HEK293T (cell line): ENCODE measurements around the gene RCAN1.

Experiments
- ARNT ChIP-seq: fragments of 450-650 bp; IDR thresholded peaks from 2 replicates; pipeline ENCODE4 v1.6.1; 2017; ENCODE audit warnings: mild to moderate bottlenecking
- BHLHE40 ChIP-seq: fragments of 450-650 bp; IDR thresholded peaks from 2 replicates; pipeline ENCODE4 v1.6.1; 2016; ENCODE audit warnings: mild to moderate bottlenecking, moderate library complexity, borderline replicate concordance
- CTBP1 ChIP-seq: fragments of 450-650 bp; IDR thresholded peaks from 2 replicates; pipeline ENCODE4 v1.6.1; 2016; ENCODE audit warnings: borderline replicate concordance
- ELF4 ChIP-seq: fragments of 450-650 bp; IDR thresholded peaks from 2 replicates; pipeline ENCODE4 v1.6.1; 2017; ENCODE audit warnings: antibody characterized with exemption
- FOXA1 ChIP-seq: fragments of 450-650 bp; IDR thresholded peaks from 2 replicates; pipeline ENCODE4 v1.6.1; 2016; ENCODE audit warnings: mild to moderate bottlenecking
- FOXK2 ChIP-seq: fragments of 450-650 bp; IDR thresholded peaks from 2 replicates; pipeline ENCODE4 v1.6.1; 2016; ENCODE audit warnings: mild to moderate bottlenecking
- FOXM1 ChIP-seq: fragments of 450-650 bp; IDR thresholded peaks from 2 replicates; pipeline ENCODE4 v1.6.1; 2017; ENCODE audit warnings: mild to moderate bottlenecking, borderline replicate concordance
- HDGF ChIP-seq: fragments of 450-650 bp; IDR thresholded peaks from 2 replicates; pipeline ENCODE4 v1.6.1; 2017; ENCODE audit warnings: antibody characterized with exemption, borderline replicate concordance
- L3MBTL2 ChIP-seq: fragments of 450-650 bp; conservative IDR thresholded peaks from 2 replicates; pipeline ENCODE4 v1.6.1; 2016; ENCODE audit warnings: mild to moderate bottlenecking
- NFRKB ChIP-seq: fragments of 450-650 bp; IDR thresholded peaks from 2 replicates; pipeline ENCODE4 v1.6.1; 2016; ENCODE audit warnings: mild to moderate bottlenecking, moderate library complexity
- SP1 ChIP-seq: fragments of 450-650 bp; IDR thresholded peaks from 2 replicates; pipeline ENCODE4 v1.6.1; 2017
- SUZ12 ChIP-seq: fragments of 450-650 bp; IDR thresholded peaks from 2 replicates; pipeline ENCODE4 v1.6.1; 2016; ENCODE audit warnings: mild to moderate bottlenecking
- TARDBP ChIP-seq: fragments of 450-650 bp; IDR thresholded peaks from 2 replicates; pipeline ENCODE4 v1.6.1; 2016

- no peak for TF ChIP-seq BHLHE40
- TF ChIP-seq FOXM1: no peak
- TF ChIP-seq TARDBP: no peak
- no peak for TF ChIP-seq FOXK2
- TF ChIP-seq SUZ12: no peak
- no peak for TF ChIP-seq ARNT
- TF ChIP-seq HDGF: no peak
- TF ChIP-seq FOXA1: no peak
- TF ChIP-seq L3MBTL2: no peak
- no peak for TF ChIP-seq SP1
- TF ChIP-seq NFRKB: no peak
- no peak for TF ChIP-seq ELF4
- TF ChIP-seq CTBP1: no peak
These were observed 25.9 kb upstream of the RCAN1 start for GRCh38 chr21:34640858-34641257.
